HG03520 (cell line): ENCODE results near the gene SPINK6.
A peak's percentile ranks its signal among the peaks of the same experiment; 100 is the strongest.

Experiments used
- ATAC-seq: cut with Tn5 transposase; IDR thresholded peaks from one replicate; pipeline ENCODE4 v1.9.1; 2021; ENCODE audit warnings: mild to moderate bottlenecking, moderate library complexity; ENCODE audit not compliant: unreplicated experiment

Gene SPINK6, protein sequence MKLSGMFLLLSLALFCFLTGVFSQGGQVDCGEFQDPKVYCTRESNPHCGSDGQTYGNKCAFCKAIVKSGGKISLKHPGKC

DNA sequence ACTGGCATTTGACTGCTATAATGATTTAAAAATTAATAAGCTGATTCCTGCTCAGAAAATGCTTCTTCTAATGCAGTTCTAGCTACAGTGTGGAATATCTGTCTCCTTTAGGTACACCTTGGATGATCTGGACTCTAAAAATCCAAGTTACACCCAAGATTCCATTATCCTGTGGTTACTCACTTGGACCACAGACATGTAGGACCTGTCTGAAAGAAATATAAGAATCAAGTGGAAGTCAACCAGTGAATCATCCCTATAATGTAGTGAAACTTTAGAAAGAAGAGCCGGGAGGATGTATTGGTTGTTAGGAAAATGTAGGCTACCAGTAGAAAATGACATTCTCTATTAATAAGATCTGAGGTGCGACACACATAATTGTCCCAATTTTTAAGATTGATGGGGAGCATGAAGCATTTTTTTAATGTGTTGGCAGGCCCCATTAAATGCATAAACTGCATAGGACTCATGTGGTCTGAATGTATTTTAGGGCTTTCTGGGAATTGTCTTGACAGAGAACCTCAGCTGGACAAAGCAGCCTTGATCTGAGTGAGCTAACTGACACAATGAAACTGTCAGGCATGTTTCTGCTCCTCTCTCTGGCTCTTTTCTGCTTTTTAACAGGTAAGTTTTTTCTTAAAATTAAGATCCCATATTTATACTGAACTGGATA lies at the start of gene SPINK6:
TSS of gene SPINK6 (plus strand) at position 512 of the 673 bp plus-strand sequence. CDS start at position 567, 55 bp downstream.
- ATAC-seq: no peak

DNA sequence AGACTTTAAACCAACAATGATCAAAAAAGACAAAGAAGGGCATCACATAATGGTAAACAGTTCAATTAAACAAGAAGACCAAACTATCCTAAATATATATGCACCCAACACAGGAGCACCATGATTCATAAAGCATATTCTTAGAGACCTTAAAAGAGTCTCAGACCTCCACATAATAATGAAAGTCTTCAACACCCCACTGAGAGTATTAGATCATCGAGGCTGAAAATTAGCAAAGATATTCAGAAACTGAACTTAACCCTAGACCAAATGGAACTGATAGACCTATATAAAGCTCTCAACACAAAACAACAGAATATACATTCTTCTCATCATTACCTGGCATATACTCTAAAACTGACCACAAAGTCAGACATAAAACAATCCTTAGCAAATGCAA lies 46.2 kb upstream of the SPINK6 start:
- ATAC-seq: no peak

DNA sequence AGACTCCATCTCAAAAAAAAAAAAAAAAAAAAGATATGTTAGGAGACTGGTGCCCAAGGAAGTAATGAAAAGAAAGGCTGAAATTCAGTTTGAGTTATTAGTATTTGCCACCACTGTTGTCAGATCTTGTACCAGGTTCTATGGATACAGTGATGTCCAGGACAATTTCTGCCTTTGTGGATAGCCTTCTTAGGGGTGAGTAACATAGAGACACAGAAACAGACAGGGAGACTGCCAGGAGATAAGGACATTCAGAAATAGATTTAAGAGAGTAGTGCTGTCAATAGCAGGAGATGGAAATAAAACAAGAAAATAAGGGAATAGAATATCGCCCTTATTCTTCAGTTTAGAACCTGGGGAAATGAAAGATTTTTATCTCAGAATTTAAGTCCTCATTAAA lies 40.8 kb upstream of the SPINK6 start:
- no peak for ATAC-seq

DNA sequence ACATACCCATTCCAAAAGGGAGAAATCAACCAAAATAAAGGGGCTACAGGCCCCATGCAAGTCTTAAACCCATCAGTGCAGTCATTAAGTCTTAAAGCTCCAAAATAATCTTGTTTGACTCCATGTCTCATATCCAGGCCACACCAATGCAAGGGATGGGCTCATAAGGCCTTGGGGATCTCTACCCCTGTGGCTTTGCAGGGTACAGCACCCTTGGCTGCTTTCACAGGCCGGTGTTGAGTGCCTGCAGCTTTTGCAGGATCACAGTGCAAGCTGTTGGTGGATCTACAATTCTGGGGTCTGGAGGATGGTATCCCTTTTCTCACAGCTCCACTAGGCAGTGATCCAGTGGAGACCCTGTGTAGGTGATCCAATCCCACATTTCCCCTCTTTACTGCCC lies 39.5 kb upstream of the SPINK6 start:
- no peak for ATAC-seq

DNA sequence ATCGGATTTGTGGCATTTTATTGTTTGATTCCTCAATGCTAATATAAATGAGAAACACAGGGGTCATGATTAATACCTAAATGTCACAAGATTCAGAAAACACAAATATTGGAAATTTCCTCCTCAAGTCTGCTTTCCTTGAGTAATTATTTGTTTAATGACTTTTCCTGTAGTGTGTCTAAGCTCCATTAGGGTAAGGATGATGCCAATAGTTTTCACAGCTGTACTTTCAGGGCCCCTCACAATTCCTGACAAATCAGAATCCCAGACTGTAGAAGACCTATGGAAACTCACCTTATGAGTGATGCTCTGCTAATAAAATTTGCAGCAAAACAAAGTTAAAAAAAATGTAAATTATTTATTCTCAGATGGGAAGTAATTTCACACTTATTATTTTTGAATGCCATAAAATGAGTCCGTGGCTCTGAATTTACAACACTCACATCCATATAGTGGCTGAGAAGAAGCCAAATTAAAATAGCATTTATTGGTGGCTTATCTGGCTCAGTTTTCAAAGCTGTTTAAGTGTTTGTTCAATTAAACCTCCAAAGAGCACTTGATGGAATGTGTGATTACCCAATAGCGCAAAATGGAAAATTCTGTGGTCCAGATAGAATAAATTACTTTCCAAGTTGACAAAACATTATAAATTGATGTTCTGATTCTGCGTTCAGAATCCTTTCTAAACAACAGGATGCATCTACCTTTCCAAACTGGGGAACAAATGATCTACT lies 36.1 kb upstream of the SPINK6 start:
- ATAC-seq: no peak

DNA sequence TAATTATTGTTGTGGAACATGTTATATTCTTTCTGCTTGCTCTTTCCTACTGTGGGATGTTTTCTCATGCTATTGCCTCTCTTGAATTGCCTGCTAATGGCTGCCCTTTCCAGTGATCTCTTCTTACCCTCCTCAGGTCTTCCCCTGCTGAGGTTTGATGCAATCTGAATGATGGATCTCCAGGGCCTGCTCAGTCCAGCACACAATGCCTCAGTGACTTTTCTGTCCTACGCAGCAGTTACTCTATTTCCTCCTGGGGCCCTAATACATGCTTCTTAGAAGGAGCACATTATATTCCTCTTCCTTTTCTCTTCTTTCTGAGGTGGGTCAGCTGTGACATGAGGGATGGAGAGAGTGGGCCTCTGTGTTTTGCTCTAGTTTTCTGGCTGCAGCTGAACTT lies 34.6 kb upstream of the SPINK6 start, which contains the start of gene SPINK14:
TSS of gene SPINK14 (plus strand) at position 301 of the 400 bp plus-strand sequence. CDS start 1,187 bp downstream, outside the sequence.
- no peak for ATAC-seq

DNA sequence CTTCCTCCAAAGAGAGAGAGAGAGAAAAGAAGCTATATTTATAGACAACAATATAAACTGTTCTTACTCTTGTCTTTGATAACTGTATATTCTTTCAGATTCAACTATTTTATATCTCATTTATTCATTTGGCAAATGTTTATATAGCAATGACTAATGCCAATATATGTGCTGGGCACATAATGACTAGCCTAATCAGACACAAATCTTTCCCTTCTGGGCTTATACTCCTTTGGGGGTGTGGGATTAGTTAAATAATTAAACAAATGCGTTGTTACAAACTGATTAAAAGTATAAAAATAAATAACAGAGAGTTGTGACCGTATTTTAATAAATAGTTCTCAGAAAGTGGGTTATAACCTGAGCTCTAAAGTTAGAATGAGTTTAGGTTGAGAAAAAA lies 30.5 kb upstream of the SPINK6 start:
- ATAC-seq: no peak

DNA sequence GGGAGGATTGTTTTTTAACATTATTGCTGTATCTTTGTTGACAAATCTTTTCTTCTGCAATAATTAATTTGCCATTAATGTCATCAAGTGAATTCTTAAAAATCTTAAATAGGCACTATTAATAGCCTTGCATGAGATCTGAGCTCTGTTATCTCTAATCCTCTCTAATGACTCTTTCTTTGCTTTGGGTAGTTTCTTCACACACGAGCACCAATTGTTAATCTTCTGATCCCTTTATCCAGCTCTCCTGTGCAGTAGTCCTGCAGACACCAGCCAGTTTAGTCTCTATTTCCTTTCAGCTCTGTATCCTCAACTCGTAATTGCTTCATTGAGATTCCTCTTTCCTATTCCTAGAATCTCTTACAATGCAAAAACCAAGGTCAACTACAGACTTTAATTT lies 26.4 kb upstream of the SPINK6 start:
- no peak for ATAC-seq

DNA sequence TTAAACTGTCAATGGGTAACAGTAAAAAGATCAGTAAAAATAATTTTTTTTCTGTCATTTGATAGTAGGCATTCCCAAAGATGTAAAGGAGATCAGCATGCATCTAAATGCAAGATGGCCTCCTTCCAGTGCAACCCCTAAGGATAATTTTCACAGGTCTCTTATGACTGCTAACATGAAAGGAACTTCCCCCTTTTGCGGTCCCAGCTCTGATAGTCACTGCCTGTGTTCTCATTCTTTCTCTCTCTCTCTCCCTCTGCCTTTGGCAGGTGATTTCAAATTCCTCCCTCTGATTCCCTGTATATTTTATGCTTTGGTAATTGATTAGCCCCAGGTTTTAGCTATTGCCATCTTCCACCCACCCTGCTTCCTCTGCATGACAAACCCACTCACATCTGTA lies 25.6 kb upstream of the SPINK6 start:
- no peak for ATAC-seq

DNA sequence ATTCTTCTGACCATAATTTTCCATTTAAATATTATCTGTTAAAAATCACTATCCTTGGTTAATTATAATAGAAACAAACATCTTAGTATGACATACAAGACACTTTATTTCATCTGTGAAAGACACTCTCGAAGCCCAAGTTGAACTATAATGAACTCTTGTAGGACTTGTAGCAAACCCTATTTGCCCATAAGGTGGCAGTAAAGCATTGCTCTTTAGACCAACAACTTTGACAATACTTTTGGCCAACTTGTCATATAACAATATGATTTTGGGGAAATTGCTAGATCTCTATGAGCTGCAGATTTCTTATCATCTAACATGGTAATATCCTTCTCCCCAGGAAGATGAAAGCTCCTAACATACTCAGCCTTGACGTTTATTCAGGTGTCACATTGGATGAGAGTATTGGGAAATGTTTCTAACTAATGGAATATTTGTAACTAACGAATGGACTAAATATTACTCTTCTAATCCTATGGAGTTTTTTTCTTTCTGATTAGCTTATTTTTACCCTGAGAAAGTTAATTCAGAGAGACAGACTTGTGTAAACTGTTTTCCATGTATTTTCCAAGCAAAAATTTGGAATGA lies 23.5 kb upstream of the SPINK6 start:
- ATAC-seq: peak; percentile 80

DNA sequence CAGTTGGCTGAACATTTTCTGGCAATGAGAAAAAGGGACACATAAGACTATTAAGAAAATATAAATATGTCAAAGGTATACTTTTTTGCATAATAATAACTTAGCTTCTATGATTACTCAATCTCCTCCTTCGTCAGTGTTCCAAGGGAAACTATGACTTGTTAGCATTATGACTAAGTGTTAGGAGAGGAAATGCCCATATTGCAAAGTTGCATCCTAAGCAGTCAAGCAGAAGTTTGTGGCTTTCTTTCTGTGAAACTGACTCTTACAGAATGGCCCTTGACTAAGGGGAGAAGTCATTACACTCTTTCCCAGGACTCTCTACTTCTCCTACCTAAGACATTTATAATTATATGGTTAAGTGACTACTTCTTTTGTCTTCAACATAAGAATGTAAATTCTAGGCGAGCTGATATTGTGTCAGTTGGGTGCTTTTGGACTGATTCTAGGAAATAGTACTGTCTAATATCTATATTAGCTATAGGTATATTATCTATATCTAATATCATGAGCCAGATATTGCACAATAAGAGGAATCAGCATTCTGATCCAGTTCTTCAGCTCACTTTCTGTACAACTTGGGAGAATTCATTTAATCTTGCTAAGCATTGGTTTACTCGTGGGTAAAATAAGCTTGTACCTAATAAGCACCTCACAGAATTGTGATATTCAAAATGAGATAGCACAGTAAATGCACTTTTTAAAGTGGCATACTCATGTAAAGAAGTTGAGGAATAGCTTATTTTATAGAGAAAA lies 16.4 kb upstream of the SPINK6 start:
- ATAC-seq: peak; percentile 91

DNA sequence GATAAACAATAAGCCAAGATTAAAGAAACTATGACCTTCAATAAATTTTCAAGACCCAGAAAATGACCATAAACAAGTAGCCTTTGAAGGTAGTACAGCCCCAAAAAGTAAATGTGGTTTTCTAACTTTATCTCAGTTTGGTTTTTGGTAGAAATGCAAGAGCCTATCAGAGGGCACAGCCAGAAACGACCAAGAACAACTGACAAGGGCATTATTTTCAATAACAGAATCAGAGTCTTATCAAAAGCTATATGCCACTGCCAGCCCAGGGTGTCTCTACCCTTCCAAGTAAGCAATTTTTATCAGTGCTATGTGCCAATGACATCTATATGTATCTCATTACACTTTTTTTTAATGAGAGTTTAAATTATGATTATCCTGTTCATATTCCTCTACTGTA lies 11.8 kb upstream of the SPINK6 start:
- ATAC-seq: no peak

DNA sequence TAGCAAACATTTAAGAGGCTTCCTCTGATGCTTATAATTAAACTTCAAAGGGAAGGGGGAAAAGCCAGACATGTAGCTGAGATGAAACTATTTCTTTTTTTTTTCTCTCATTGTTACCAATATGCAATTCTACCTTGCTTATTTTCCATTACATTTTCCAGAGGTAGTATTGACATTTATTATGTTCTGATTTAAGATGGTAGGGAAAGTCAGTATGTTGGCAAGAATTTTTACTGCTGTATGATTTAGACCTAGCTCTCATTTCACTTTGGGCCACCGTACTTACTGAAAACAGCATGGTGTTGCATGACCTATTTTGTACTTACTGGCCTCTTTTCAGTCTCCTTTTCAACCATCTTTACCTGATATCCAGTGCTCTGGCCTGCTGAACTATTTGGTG lies 9.6 kb upstream of the SPINK6 start:
- no peak for ATAC-seq

DNA sequence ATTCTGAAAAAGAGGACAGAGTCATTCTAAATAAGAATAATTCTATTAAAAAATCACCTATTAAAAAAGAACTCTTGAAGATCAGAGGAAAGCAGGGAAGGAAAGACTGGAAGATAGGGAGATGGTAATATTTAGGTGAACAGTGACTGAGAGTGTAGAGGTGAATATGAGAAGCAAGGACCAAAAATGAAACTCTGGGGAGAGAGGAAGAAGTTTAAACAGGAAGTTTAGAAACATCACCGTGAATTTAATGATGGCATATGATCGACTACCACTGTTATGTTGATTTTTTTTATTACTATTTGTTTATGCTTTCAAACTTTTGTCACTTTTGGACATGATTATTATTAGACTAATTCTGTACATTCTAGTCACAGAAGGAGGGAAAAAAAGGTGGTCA lies 1.7 kb upstream of the SPINK6 start:
- ATAC-seq: no peak

DNA sequence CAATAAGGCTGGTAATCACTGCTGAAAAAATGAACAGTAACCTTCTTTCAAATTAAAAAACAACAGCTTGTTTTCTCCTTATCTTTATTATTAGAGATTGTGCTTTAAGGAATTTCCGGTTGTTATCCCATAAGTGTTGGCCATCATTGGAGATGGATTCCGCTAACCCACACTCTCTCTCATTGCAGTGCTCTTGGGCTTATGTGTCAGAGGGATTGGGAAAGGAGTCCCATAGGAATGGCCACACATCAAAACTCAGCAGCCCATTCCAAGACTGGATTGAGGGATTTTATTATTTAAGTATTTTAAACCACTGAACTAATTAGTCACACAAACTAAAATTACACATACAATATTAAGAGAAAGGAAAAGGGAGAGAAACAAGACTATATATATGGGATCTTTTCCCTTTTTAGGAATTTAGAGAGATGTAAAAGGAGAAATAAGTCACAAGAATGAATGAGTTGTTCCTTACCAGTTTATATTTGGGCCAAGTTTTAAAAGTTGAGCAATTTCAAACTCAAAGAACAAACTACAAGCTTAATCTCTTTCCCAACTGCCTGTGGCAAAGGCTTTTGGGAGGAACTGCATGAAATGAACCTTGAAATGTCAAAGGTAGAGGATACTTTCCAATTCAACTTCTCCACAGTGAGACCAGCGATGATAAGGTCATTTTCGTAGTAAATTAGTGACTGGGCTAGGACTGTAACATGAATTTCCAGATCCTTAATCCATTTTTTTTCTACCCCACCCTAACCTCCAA lies 2.4 kb downstream of the SPINK6 start:
- no peak for ATAC-seq

DNA sequence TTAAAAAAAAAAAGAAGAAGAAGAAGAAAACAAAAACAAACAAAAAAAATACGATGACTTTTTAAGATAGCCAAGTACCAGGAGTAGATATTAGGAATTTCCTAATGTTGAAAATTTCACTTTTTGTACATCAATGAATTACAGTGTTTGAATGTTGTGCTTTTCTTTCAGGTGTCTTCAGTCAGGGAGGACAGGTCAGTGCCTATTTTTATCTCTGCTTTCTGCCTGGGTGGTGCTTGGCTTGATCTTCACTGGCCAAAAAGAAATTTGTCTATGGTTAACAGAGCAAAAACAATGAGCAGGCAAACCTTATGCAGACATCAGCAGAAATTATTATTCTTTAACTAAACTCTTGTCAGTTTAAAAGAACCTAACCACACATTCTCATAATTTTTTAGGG lies 3.0 kb downstream of the SPINK6 start:
- no peak for ATAC-seq

DNA sequence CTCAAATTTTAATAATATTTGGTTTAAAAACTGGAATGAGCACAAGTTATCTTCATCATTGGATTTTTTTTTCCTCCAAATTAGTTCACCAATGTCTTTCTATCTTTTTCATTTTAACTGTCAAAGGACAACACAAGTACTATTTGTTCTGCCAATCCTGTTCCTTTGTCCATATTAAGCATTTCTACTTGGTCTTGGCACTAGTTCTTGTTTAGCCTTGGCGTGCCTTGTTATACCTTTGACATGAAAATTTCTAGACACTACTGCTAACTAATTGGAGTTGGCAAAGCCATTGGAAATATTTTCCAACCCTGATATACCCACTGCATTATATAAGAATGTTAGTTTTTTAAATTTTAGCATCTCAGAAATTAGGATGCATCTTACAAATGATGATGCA lies 3.8 kb downstream of the SPINK6 start:
- no peak for ATAC-seq

DNA sequence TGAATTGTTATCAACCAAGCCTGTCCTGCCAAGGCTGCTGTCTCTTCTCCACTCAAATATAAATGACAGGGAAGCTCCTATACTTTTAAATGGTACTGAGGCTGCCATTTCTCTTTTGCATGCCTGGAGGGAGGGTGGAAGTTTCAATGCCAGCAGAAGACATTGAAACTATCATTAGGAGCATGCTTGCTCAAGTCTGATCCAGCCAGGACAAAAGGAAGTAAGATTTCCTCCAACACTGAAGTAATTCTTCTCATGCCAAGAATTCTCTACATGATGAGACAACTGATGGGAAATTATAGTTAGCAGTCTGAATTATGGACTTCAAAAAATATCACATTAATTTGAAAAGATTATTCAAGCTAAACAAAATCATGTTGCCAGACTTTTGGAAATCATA lies 5.4 kb downstream of the SPINK6 start:
- no peak for ATAC-seq

DNA sequence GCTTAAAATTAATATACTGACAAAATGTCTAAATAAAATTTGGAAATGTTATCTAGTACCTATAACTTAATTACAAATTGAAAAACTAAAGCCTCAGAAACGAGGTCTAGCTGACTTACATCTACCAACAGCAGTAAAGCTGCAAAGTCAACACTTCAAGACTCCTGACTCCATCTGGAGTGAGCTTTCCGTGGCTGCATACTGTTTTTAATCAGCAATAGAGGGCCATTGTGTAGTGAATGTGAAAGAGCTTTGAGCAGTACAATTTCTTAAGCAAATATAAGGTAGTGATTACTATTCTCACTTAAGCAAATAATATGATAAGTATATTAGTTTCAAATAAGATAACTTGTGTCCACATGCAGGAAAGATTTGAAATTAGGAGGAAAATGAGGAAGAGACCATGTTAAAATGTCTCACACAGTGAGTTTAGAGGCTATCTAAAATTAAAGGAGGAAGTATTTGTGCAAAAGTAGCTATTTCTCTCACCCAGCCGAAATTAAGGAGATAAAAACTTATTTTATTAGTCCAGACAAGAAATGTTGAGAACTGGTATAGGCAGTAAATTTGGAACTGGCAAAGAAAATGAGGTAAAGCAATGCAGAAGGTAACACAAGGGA lies 6.4 kb downstream of the SPINK6 start:
- no peak for ATAC-seq

DNA sequence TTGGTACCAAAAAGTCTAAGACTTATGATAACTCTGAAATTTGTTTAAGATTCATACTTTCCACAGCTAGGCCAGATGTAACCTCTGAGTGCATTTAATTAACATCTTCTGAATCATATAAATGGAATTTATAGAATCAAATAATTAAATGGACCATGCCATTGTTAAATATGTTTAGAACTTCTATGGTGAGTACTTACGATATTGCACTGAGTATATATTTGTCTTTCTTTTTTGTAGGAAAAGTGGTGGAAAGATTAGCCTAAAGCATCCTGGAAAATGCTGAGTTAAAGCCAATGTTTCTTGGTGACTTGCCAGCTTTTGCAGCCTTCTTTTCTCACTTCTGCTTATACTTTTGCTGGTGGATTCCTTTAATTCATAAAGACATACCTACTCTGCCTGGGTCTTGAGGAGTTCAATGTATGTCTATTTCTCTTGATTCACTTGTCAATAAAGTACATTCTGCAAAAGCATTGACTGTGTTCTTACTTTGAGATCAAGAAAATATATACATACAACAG lies 11.9 kb downstream of the SPINK6 start:
- no peak for ATAC-seq
